Stimulated activated CD8-positive, alpha-beta memory T cell treated with anti-CD3 and anti-CD28 coated beads, Interleukin-7, amount 100 ng/mL, for 4 hours (primary cell): Measurements from ENCODE around the gene C4orf36.

Source experiments
- DNase-seq, 2 donors: peaks; one replicate each; pipeline ENCODE4 v3.0.0-alpha.2; 2020; ENCODE audit warnings: low read depth in 2 of 2

Gene C4orf36

GRCh38 chr4:86857341-86858052 lies 34.7 kb downstream of the C4orf36 start:
- no peak for DNase-seq

GRCh38 chr4:86856896-86857295 lies 35.3 kb downstream of the C4orf36 start:
- no peak for DNase-seq

GRCh38 chr4:86855572-86855971 lies 36.6 kb downstream of the C4orf36 start:
- no peak for DNase-seq

GRCh38 chr4:86853209-86853608 lies 39.0 kb downstream of the C4orf36 start:
- no peak for DNase-seq

DNA sequence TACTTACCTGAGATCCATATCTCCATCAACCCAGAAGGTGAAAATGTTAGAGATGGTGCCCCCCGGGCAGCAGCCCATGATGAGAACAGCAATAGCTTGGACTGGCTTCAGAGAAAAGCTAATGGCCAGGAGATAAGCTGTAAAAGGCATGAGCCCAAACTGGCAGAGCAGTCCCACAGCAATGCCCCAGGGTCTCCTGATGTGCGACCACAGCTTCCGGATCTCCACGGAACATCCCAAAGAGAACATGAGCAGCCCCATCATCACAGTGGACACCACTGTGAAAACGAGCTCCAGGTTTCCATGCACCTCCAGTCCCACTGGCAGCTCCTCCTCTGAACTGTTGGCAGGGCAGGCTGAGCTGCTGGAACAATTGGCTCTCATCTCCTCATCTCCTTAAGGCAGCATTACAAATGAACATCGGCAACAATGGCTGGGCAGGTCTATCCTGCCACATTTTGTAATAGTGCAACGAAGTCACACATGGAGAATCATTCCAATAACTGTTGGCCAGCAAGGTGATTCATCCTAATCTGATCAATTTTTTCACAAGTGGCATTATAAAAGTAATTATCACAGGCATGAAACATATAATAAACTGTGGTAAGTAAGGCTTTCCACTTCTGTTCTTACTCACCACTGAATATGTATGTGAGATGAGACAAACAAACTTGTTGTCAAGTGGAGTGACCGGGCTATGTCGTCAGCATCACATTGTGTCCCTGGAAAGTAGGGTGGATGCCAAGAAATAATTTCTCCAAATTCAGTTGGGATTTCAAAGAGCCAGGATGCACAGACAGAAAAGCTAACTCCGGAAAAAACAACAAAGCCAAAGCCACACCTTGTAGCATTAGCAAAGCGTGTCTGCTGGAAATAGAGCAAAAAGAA lies 43.2 kb downstream of the C4orf36 start, which contains the start of gene SLC10A6:
Gene SLC10A6 (minus strand): TSS at position 653 of the 888 bp plus-strand sequence. CDS start 269 bp downstream, at position 384.
- DNase-seq = no peak

DNA sequence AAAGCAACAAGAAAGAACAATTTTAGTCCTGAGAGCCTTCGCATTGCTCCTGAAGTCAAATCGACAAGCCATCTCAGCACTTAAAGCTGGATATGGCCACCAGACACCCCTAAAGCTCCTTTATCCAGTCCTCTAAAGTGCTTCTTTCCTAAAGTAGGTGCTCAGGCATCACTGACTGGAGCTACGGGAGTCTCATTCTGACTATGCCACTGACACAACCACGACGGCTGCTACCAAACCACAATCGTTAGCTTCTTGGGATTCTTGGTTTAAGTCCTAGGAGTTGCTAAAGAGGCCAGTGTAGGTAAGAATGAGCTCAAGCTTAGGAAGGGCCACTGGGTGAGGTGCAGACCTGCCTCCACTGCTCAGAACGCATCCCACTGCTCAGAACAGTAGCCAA lies 44.1 kb downstream of the C4orf36 start:
- no peak for DNase-seq

DNA sequence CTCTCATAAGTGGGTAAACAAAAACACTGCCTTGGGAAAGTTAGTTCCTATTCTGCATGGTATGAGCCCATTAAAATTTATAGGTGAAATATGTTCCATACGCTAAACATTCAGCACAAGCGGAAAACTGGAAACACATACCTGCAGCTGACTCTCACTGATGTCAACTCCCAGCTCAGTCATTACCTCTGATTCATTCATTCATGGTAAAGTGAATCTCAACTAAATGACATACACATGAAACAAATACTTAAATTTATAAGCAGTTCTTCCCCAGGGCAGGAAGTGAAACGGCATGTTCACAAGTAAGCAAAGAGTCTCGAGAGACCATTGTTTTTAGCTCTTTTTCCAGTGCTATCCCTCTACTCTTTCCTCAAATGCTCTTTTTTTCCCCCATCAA lies 44.7 kb downstream of the C4orf36 start:
- no peak for DNase-seq

GRCh38 chr4:86846921-86847320 lies 45.3 kb downstream of the C4orf36 start:
- DNase-seq = no peak

DNA sequence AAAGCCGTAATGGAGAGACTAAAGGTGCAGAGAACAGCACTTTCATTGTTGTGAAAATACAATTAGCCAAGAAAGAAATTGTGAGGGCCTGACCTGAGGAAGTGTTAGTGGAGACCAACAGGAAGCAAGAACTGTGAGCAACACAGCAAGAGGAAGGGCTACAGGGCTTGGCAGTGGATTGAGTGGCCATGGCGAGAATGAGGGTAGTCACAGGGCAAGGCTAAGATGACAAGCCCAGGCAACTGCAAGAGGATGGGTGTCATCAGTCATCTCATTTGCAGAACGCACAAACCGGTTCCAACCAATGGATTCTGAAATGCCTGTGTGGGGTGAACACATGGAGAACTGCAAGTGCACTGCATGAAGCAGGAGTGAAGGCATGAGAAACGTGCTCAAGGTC lies 46.6 kb downstream of the C4orf36 start:
- DNase-seq = no peak

DNA sequence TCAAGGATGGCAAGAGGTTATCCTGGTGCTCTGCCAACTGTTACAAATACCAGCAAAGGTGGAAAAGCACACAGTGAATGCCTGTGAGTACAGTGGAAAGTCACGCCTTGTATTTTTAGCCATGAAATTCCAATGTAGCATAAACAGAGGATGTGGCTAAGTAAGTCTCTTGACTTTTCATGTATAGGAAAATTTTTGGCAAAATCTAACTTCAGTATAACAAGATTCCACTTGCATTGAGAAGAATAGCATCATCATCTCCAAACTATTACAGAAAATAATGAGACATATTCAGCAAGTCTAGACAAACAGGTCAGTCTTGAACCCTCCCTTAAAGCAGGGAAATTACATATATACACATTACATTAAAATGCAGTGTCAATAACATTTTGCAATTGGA lies 50.9 kb downstream of the C4orf36 start:
- DNase-seq = no peak

DNA sequence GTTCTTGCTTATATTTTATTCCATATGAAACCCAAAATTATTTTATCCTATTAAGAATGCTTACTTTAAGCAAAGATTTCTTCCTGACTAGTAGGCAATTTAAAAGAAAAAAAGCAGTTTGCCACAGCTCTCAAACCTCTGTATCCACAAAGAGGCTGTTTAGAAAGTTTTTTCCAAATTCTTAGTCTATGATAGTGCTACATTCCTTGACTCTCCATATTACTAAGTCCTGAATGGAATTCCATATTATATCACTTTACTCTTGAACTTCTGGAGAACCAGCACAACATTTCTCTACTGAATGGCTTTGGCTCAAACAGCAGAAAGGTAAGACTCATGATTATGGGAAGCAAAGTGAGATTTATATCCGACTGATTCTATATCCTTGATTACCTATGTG lies 51.4 kb downstream of the C4orf36 start:
- no peak for DNase-seq

GRCh38 chr4:86837691-86838503 lies 54.3 kb downstream of the C4orf36 start:
- DNase-seq = no peak

GRCh38 chr4:86835677-86836076 lies 56.5 kb downstream of the C4orf36 start:
- DNase-seq = no peak

GRCh38 chr4:86834901-86835300 lies 57.3 kb downstream of the C4orf36 start:
- DNase-seq = no peak

- no peak for DNase-seq
These were observed 58.6 kb downstream of the C4orf36 start for GRCh38 chr4:86833615-86834014.

- no peak for DNase-seq
These were observed 60.7 kb downstream of the C4orf36 start for GRCh38 chr4:86831262-86832130.
